ENCODE results near the gene NOXO1.

NOXO1 gene

GRCh38 chr16:2005646-2006045, 24.4 kb upstream of the NOXO1 start:
- H3K27ac ChIP-seq (ENCODE audit: low read depth, low read length), result no peak overlapping the region
- H3K9me2 ChIP-seq (replicated peaks; ENCODE audit: insufficient read depth, low read length), result no peaks in the 10 kb centered on the region
- TF ChIP-seq EZH2phosphoT487 (conservative IDR thresholded peaks at IDR 0.05; ENCODE audit: low read length), result no peak
- TF ChIP-seq, protein P1, sequence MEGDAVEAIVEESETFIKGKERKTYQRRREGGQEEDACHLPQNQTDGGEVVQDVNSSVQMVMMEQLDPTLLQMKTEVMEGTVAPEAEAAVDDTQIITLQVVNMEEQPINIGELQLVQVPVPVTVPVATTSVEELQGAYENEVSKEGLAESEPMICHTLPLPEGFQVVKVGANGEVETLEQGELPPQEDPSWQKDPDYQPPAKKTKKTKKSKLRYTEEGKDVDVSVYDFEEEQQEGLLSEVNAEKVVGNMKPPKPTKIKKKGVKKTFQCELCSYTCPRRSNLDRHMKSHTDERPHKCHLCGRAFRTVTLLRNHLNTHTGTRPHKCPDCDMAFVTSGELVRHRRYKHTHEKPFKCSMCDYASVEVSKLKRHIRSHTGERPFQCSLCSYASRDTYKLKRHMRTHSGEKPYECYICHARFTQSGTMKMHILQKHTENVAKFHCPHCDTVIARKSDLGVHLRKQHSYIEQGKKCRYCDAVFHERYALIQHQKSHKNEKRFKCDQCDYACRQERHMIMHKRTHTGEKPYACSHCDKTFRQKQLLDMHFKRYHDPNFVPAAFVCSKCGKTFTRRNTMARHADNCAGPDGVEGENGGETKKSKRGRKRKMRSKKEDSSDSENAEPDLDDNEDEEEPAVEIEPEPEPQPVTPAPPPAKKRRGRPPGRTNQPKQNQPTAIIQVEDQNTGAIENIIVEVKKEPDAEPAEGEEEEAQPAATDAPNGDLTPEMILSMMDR (IDR thresholded peaks at IDR 0.05; ENCODE audit: insufficient read depth, low read length, poor library complexity, severe bottlenecking), result no peak
- no peaks in the 10 kb centered on the region for H3K9me3 ChIP-seq (ENCODE audit: insufficient read depth, low read length)
- 0 out of 2 replicates have a peak, but pooled peaks cover 3% of the 10 kb centered on the region for H3F3A ChIP-seq (ENCODE audit: insufficient read depth)
- H3K4me3 ChIP-seq (ENCODE audit: insufficient read depth, low read length, poor library complexity, severe bottlenecking), result no peak overlapping the region
- no peaks in the 10 kb centered on the region; the same call in 1 of the 2 replicates for H4K20me1 ChIP-seq (ENCODE audit: low read depth, low read length)
- no peaks in the 10 kb centered on the region for H3K27me3 ChIP-seq (ENCODE audit: low read length)
- no peak overlapping the region for H3K4me2 ChIP-seq (ENCODE audit: low read depth, low read length, poor library complexity, severe bottlenecking)
- no peak overlapping the region for H2AFZ ChIP-seq (ENCODE audit: low read depth, low read length, severe bottlenecking)
- H3K36me3 ChIP-seq (ENCODE audit: low read length), result no peaks in the 10 kb centered on the region
- peaks cover 61% of the 10 kb centered on the region for H3K79me2 ChIP-seq (ENCODE audit: insufficient read depth, low read length)
- no peak overlapping the region for H3K9ac ChIP-seq (ENCODE audit: low read length)

- Histone ChIP-seq H4K20me1 (ENCODE audit: low read depth, low read length) (no peaks in the 10 kb centered on the region; the same call in 1 of the 2 replicates), H2AFZ (ENCODE audit: low read depth, low read length, severe bottlenecking) (no peak overlapping the region), H3K4me2 (ENCODE audit: low read depth, low read length, poor library complexity, severe bottlenecking) (no peak overlapping the region), H3K27ac (ENCODE audit: low read depth, low read length) (no peak overlapping the region), H3K27me3 (ENCODE audit: low read length) (no peaks in the 10 kb centered on the region), H3F3A (ENCODE audit: insufficient read depth) (0 out of 2 replicates have a peak, but pooled peaks cover 3% of the 10 kb centered on the region), H3K9me3 (ENCODE audit: insufficient read depth, low read length) (no peaks in the 10 kb centered on the region), H3K9ac (ENCODE audit: low read length) (no peak overlapping the region), H3K36me3 (ENCODE audit: low read length) (no peaks in the 10 kb centered on the region), H3K9me2 (replicated peaks; ENCODE audit: insufficient read depth, low read length) (no peaks in the 10 kb centered on the region), H3K79me2 (ENCODE audit: insufficient read depth, low read length) (peaks cover 61% of the 10 kb centered on the region), H3K4me3 (ENCODE audit: insufficient read depth, low read length, poor library complexity, severe bottlenecking) (no peak overlapping the region)
- TF ChIP-seq, protein P1 (IDR thresholded peaks at IDR 0.05; ENCODE audit: insufficient read depth, low read length, poor library complexity, severe bottlenecking), result no peak
- TF ChIP-seq EZH2phosphoT487 (conservative IDR thresholded peaks at IDR 0.05; ENCODE audit: low read length), result no peak
These were observed 23.7 kb upstream of the NOXO1 start for GRCh38 chr16:2004795-2005517.

DNA sequence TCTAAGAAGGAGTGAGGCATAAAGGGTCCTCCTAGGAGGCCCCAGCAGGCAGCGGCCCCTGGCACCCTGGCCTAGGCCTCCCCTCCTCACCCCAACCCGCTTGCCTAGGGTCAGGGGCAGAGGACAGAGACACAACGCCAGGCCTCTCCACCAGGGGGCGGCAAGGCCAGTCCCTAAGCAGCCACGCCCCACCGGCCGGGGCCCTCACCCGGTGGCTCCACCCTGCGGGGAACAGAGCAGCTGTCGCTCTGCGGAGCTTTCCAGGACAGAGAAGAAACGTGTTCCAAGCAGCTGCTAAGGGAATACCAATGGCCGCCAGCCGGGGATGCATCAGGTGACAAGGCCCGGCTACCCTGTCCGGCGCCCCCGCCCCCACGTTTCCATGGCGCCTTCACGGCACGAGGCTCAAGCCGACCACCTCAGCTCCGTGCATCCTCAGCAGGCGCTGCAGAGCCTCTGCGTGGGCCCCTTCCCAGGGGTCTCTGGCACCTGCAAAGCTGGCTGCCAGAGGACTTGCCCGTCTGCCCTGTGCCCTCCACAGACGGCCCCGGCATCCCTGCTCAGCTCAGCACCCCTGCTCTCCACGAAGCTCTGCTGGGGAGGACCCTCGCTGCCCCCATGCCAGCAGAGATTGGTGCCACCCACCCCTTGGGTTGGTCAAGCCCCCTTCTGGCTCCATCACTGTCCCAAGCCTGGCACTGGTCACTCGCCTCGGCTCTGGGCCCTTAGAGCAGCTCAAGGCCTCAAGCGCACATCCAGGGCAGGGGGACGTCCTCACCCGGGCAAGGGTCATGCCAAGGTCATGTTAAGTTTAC, 22.8 kb upstream of the NOXO1 start:
- Histone ChIP-seq H3K36me3 (ENCODE audit: low read length) (no peaks in the 10 kb centered on the region), H3K4me3 (ENCODE audit: insufficient read depth, low read length, poor library complexity, severe bottlenecking) (no peak overlapping the region), H3K27me3 (ENCODE audit: low read length) (no peaks in the 10 kb centered on the region), H3K9ac (ENCODE audit: low read length) (no peak overlapping the region), H3K4me2 (ENCODE audit: low read depth, low read length, poor library complexity, severe bottlenecking) (no peak overlapping the region), H4K20me1 (ENCODE audit: low read depth, low read length) (no peaks in the 10 kb centered on the region; the same call in 1 of the 2 replicates), H3K27ac (ENCODE audit: low read depth, low read length) (no peak overlapping the region), H3K9me2 (replicated peaks; ENCODE audit: insufficient read depth, low read length) (no peaks in the 10 kb centered on the region), H2AFZ (ENCODE audit: low read depth, low read length, severe bottlenecking) (no peak overlapping the region), H3F3A (ENCODE audit: insufficient read depth) (0 out of 2 replicates have a peak, but pooled peaks cover 3% of the 10 kb centered on the region), H3K9me3 (ENCODE audit: insufficient read depth, low read length) (no peaks in the 10 kb centered on the region), H3K79me2 (ENCODE audit: insufficient read depth, low read length) (peaks cover 58% of the 10 kb centered on the region)
- TF ChIP-seq, protein P1 (IDR thresholded peaks at IDR 0.05; ENCODE audit: insufficient read depth, low read length, poor library complexity, severe bottlenecking), result peak; percentile 97
- no peak for TF ChIP-seq EZH2phosphoT487 (conservative IDR thresholded peaks at IDR 0.05; ENCODE audit: low read length)
